SH-SY5Y (cell line): ENCODE data around the gene TGFB2.

Experiments
- GATA2 ChIP-seq: IDR thresholded peaks from 2 replicates; pipeline ENCODE4 v1.6.1; 2011; ENCODE audit warnings: mild to moderate bottlenecking, low read depth, low read length
- GATA3 ChIP-seq: IDR thresholded peaks from 2 replicates; pipeline ENCODE4 v1.6.1; 2011; ENCODE audit warnings: low read depth, mild to moderate bottlenecking, low read length, moderate library complexity

DNA sequence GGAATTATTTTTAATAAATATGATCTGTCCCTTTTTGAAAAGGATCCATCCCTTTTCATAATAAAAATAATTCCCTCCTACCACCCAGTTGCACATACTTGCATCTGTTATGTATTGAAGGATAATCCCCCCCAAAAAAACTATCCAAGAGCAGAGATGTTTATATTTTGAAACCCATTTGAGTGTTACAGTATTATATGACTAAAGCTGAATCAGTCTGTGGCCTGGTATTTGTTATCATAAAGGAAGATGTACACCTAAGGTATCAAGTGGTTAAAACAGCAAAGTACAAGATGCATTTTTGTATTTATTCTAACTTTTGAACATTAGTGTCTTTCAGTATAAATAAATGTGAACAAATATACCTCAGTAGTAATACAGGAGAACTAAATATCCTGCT is 12.7 kb upstream of the TGFB2 start:
- no peak for TF ChIP-seq GATA2
- TF ChIP-seq GATA3 = no peak
